ENCODE results near the gene MUC22. TPM values are rescaled to one million over a fixed set of nuclear protein-coding genes. Genes with fewer than 3 reads are reported as not detected.

MUC22 gene
- polyA plus RNA-seq, 3 donors = not detected

GRCh38 chr6:31033075-31033474 is 22.8 kb downstream of the MUC22 start:
- Histone ChIP-seq H3K27me3 (ENCODE audit: control insufficient read depth in 2 of 2, insufficient read depth in 2 of 2, low read length in 2 of 2) (no peaks in the 10 kb centered on the region), H3K4me3 (replicated peaks in 1 of 3; ENCODE audit: low read depth in 2 of 3, low read length in 3 of 3) (no peak overlapping the region), H3K9me3 (replicated peaks in 1 of 2; ENCODE audit: control insufficient read depth in 1 of 2, insufficient read depth in 1 of 2, low read length in 2 of 2) (no peaks in the 10 kb centered on the region), H3K9ac (ENCODE audit: insufficient read depth, low read length, poor library complexity, severe bottlenecking) (no peak overlapping the region), H3K4me2 (replicated peaks; ENCODE audit: extremely low read depth, low read length, poor library complexity, severe bottlenecking) (no peak overlapping the region), H3K36me3 (replicated peaks in 1 of 2; ENCODE audit: control insufficient read depth in 1 of 2, insufficient read depth in 2 of 2, low read length in 2 of 2) (no peaks in the 10 kb centered on the region), H3K79me2 (ENCODE audit: insufficient read depth, low read length) (no peaks in the 10 kb centered on the region), H3K4me1 (ENCODE audit: control insufficient read depth in 1 of 2, insufficient read depth in 2 of 2, low read length in 2 of 2) (no peaks in the 10 kb centered on the region), H2AFZ (ENCODE audit: insufficient read depth, low read depth, low read length, poor library complexity, severe bottlenecking) (no peak overlapping the region), H3K27ac (ENCODE audit: low read depth in 1 of 2, low read length in 2 of 2) (no peak overlapping the region), H4K20me1 (ENCODE audit: insufficient read depth, low read length) (no peaks in the 10 kb centered on the region)
- DNase-seq = no peak
- TF ChIP-seq CTCF (IDR thresholded peaks at IDR 0.05) = no peak
- Mint-ChIP-seq H3K4me3 (no peak overlapping the region), H3K27me3 (ENCODE audit: low read depth in 3 of 3) (peaks cover 6 to 8% (median 7%) of the 10 kb centered on the region in 3 donors), H3K9me3 (no peaks in the 10 kb centered on the region), H3K27ac (peak overlapping the region in 1 of 7 donors; percentile 11), H3K4me1 (no peaks in the 10 kb centered on the region), H3K36me3 (no peaks in the 10 kb centered on the region)
- WGBS (ENCODE audit: insufficient coverage) = 84% methylated on average over 4 of the region's 4 CpGs
- intact Hi-C loops (cut with micrococcal nuclease) = no loop called here

GRCh38 chr6:31035862-31036497 is 25.7 kb downstream of the MUC22 start:
- Histone ChIP-seq H3K4me3 (replicated peaks in 1 of 3; ENCODE audit: low read depth in 2 of 3, low read length in 3 of 3) (no peak overlapping the region), H3K4me2 (replicated peaks; ENCODE audit: extremely low read depth, low read length, poor library complexity, severe bottlenecking) (no peak overlapping the region), H2AFZ (ENCODE audit: insufficient read depth, low read depth, low read length, poor library complexity, severe bottlenecking) (no peak overlapping the region), H3K36me3 (replicated peaks in 1 of 2; ENCODE audit: control insufficient read depth in 1 of 2, insufficient read depth in 2 of 2, low read length in 2 of 2) (no peaks in the 10 kb centered on the region), H4K20me1 (ENCODE audit: insufficient read depth, low read length) (no peaks in the 10 kb centered on the region), H3K9me3 (replicated peaks in 1 of 2; ENCODE audit: control insufficient read depth in 1 of 2, insufficient read depth in 1 of 2, low read length in 2 of 2) (no peaks in the 10 kb centered on the region), H3K27me3 (ENCODE audit: control insufficient read depth in 2 of 2, insufficient read depth in 2 of 2, low read length in 2 of 2) (no peaks in the 10 kb centered on the region), H3K79me2 (ENCODE audit: insufficient read depth, low read length) (no peaks in the 10 kb centered on the region), H3K27ac (ENCODE audit: low read depth in 1 of 2, low read length in 2 of 2) (no peak overlapping the region), H3K4me1 (ENCODE audit: control insufficient read depth in 1 of 2, insufficient read depth in 2 of 2, low read length in 2 of 2) (no peaks in the 10 kb centered on the region), H3K9ac (ENCODE audit: insufficient read depth, low read length, poor library complexity, severe bottlenecking) (no peak overlapping the region)
- Mint-ChIP-seq H3K27ac (no peak overlapping the region), H3K27me3 (ENCODE audit: low read depth in 3 of 3) (peaks cover 12 to 20% (median 12%) of the 10 kb centered on the region in 3 donors), H3K4me1 (no peaks in the 10 kb centered on the region), H3K4me3 (no peak overlapping the region), H3K9me3 (no peaks in the 10 kb centered on the region), H3K36me3 (no peaks in the 10 kb centered on the region)
- no CpG with 5 or more reads among the region's 4 CpGs for WGBS (ENCODE audit: insufficient coverage)
- TF ChIP-seq CTCF (IDR thresholded peaks at IDR 0.05) = no peak
- intact Hi-C loops (cut with micrococcal nuclease) = no loop called here
- no peak for DNase-seq

Data from CD14-positive monocyte (primary cell).